Ectodermal cell (in vitro differentiated cells): ENCODE results near the gene CLIC4.
"Not testable (repeated sequence)": the region's sequence is repeated elsewhere in the genome, so short reads cannot be mapped to it uniquely, and the experiment has no call there.

Experiments used
- H3K27ac ChIP-seq: 2 replicates; pipeline ENCODE4 v1.7.0; 2013; ENCODE audit warnings: mild to moderate bottlenecking, low read depth, low read length; ENCODE audit not compliant: insufficient read depth, poor library complexity, severe bottlenecking
- H3K27me3 ChIP-seq: 2 replicates; pipeline ENCODE4 v1.7.0; 2013; ENCODE audit warnings: mild to moderate bottlenecking, low read length; ENCODE audit not compliant: insufficient read depth, control insufficient read depth, poor library complexity, severe bottlenecking
- H3K36me3 ChIP-seq: one replicate; pipeline ENCODE4 v1.7.0; 2013; ENCODE audit warnings: low read length; ENCODE audit not compliant: control insufficient read depth, insufficient read depth
- H3K4me1 ChIP-seq: one replicate; pipeline ENCODE4 v1.7.0; 2013; ENCODE audit warnings: low read length; ENCODE audit not compliant: control insufficient read depth, insufficient read depth
- H3K4me3 ChIP-seq: 2 replicates; pipeline ENCODE4 v1.7.0; 2013; ENCODE audit warnings: low read depth, low read length, control low read depth; ENCODE audit not compliant: insufficient read depth
- H3K9me3 ChIP-seq: 2 replicates; pipeline ENCODE4 v1.7.0; 2013; ENCODE audit warnings: mild to moderate bottlenecking, low read length, moderate library complexity; ENCODE audit not compliant: control insufficient read depth
- WGBS, 2 experiments: methylation state at CpG; one replicate each; pipeline ENCODE4 v1.1.7; 2013; ENCODE audit warnings: missing lambda C conversion rate in 2 of 2; 5-methylcytosine and 5-hydroxymethylcytosine counted together

Gene CLIC4

DNA sequence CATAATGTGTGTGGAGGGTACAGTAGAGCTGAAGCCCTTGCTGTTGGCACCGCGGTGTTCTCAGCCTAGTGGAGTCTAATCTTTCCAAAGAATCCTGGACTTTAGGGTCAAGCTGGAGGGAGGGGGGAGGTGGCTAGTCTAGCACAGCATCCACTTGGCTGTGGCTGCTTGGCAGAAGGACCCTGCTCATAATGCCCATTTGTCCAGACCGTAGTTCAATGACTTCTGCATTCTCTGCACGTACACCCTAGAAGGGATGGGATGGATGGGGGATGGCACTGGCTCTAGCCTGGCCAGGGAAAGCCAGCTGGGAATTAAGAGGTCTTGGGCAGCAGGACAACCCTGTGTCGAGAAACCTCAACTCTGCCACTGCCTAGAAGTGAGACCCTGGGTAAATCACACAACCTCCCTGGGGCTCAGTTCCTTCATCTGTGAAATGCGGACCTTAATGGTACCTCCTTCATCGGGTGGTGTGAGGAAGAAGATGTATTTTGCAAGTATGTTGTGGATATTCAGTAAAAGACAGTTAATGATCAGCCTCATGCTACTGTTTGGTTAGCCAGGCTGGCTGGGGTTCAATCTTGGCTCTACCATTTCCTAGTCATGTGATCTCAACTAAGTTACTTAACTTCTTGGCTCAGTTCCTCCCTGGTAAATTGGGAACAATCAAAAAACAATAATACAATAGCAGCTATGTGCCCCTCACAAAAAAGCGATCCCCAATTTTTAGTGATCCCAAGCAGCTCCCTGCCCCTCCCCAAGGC lies 27.2 kb upstream of the CLIC4 start:
- no peaks in the 10 kb centered on the region for H3K27me3 ChIP-seq
- no peak overlapping the region for H3K27ac ChIP-seq
- H3K4me3 ChIP-seq, result no peak overlapping the region
- 94 to 97% methylated on average over 8 of the region's 8 CpGs for WGBS, 2 experiments
- no peaks in the 10 kb centered on the region for H3K4me1 ChIP-seq
- no peaks in the 10 kb centered on the region for H3K9me3 ChIP-seq
- no peaks in the 10 kb centered on the region for H3K36me3 ChIP-seq

- no peaks in the 10 kb centered on the region for H3K36me3 ChIP-seq
- no peaks in the 10 kb centered on the region for H3K9me3 ChIP-seq
- 91 to 96% methylated on average over 12 of the region's 12 CpGs for WGBS, 2 experiments
- H3K27ac ChIP-seq, result no peak overlapping the region
- no peaks in the 10 kb centered on the region for H3K27me3 ChIP-seq
- peaks cover 11% of the 10 kb centered on the region for H3K4me1 ChIP-seq
- H3K4me3 ChIP-seq, result no peak overlapping the region
These were observed 25.1 kb upstream of the CLIC4 start for GRCh38 chr1:24720152-24720551.

DNA sequence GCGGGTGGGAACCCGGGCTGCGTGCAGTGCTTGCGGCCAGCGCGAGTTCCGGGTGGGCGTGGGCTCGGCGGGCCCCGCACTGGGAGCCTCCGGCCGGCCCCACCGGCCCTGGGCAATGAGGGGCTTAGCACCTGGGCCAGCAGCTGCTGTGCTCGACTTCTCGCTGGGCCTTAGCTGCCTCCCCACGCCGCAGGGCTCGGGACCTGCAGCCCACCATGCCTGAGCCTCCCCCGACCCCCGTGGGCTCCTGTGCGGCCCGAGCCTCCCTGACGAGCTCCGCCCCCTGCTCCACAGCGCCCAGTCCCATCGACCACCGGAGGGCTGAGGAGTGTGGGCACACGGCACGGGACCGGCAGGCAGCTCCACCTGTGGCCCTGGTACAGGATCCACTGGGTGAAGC lies 23.7 kb upstream of the CLIC4 start:
- Histone ChIP-seq H3K9me3 (no peaks in the 10 kb centered on the region), H3K4me3 (no peak overlapping the region), H3K36me3 (no peaks in the 10 kb centered on the region), H3K27ac (no peak overlapping the region), H3K27me3 (no peaks in the 10 kb centered on the region), H3K4me1 (peaks cover 14% of the 10 kb centered on the region)
- WGBS, 2 experiments, result 86 to 88% methylated on average over 31 of the region's 31 CpGs

DNA sequence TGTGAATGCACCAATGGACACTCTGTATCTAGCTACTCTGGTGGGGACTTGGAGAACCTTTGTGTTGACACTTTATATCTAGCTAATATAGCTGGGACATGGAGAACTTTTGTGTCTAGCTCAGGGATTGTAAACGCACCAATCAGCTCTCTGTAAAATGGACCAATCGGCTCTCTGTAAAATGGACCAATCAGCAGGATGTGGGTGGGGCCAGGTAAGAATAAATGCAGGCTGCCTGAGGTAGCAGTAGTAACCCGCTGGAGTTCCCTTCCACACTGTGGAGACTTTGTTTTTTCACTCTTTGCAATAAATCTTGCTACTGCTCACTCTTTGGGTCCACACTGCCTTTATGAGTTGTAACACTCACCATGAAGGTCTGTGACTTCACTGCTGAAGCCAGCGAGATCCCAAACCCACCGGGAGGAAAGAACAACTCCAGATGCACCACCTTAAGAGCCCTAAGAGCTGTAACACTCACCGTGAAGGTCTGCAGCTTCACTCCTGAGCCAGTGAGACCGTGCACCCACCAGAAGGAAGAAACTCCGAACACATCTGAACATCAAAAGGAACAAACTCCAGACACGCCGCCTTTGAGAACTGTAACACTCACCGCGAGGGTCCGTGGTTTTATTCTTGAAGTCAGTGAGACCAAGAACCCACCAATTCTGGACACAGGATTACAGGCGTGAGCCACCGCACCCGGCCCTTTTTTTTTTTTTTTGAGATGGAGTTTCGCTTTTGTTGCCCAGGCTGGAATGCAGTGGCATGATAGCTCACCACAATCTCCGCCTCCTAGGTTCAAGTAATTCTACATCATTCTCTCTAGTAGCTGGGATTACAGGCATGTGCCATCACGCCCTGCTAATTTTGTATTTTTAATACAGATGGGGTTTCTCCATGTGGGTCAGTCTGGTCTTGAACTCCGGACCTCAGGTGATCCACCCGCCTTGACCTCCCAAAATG lies 22.9 kb upstream of the CLIC4 start:
- not testable (repeated sequence) for H3K36me3 ChIP-seq, H3K27ac ChIP-seq, H3K9me3 ChIP-seq, H3K27me3 ChIP-seq, H3K4me3 ChIP-seq
- WGBS, 2 experiments, result 94% methylated on average over 21 of the region's 21 CpGs
- H3K4me1 ChIP-seq, result peaks cover 14% of the 10 kb centered on the region

- Histone ChIP-seq H3K27me3 (no peaks in the 10 kb centered on the region), H3K4me1 (peaks cover 14% of the 10 kb centered on the region), H3K27ac (peak overlapping the region; percentile 1), H3K4me3 (no peak overlapping the region), H3K36me3 (no peaks in the 10 kb centered on the region), H3K9me3 (no peaks in the 10 kb centered on the region)
- 54 to 56% methylated on average over 12 to 13 of the region's 13 CpGs for whole genome bisulfite sequencing, 2 experiments
These were observed 20.7 kb upstream of the CLIC4 start for GRCh38 chr1:24724345-24725208.

DNA sequence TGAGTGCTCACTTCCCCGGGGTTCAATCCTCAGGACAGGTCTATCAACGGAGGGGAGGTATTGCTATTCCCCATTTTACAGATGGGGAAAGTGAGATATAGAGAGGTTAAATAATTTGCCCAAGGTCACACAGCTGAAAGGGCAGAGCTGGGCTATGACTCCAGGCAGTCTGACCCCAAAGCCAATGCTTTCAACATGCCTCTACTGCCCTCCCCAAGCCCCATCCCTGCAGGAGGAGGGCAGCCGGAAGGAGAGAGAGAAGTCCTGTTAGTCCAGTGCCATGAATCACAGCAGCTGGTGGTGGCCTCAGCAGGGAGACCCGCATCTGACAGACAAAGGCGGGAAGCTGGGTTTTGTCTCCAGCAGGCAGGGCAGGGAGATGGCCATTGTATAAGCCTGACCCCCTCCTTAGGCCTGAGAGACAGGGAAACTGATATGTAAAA lies 20.0 kb upstream of the CLIC4 start:
- H3K27ac ChIP-seq, result peak overlapping the region; percentile 1
- H3K9me3 ChIP-seq, result no peaks in the 10 kb centered on the region
- peaks cover 14% of the 10 kb centered on the region for H3K4me1 ChIP-seq
- H3K4me3 ChIP-seq, result no peak overlapping the region
- H3K27me3 ChIP-seq, result no peaks in the 10 kb centered on the region
- WGBS, 2 experiments, result 9 to 12% methylated on average over 5 of the region's 5 CpGs
- H3K36me3 ChIP-seq, result no peaks in the 10 kb centered on the region

DNA sequence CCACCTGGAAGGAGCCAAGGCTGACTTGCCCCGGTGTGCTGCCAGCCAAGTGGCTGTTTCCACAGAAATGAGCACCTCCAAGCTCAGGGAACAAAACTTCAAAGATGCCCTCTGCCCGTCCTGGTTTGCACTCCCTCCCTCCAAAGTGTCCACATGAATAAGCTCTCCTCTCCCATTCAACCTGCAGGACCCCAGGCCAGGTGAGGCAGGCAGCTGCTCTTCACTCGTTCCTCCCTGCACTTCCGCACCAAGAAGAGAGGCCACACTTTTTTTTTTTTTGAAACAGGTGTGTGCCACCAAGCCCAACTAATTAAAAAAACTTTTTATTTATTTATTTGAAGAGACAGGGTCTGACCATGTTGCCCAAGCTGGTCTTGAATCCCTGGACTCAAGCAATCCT lies 18.5 kb upstream of the CLIC4 start:
- H3K4me3 ChIP-seq, result no peak overlapping the region
- no peak overlapping the region for H3K27ac ChIP-seq
- H3K9me3 ChIP-seq, result no peaks in the 10 kb centered on the region
- no peaks in the 10 kb centered on the region for H3K36me3 ChIP-seq
- no peaks in the 10 kb centered on the region for H3K27me3 ChIP-seq
- 86 to 92% methylated on average over 4 of the region's 4 CpGs for WGBS, 2 experiments
- H3K4me1 ChIP-seq, result peaks cover 19% of the 10 kb centered on the region

GRCh38 chr1:24727501-24728216 lies 17.6 kb upstream of the CLIC4 start:
- Histone ChIP-seq H3K9me3 (no peaks in the 10 kb centered on the region), H3K4me1 (peaks cover 19% of the 10 kb centered on the region), H3K36me3 (no peaks in the 10 kb centered on the region), H3K27me3 (no peaks in the 10 kb centered on the region), H3K27ac (no peak overlapping the region), H3K4me3 (no peak overlapping the region)
- 84 to 88% methylated on average over 9 of the region's 9 CpGs for WGBS, 2 experiments

DNA sequence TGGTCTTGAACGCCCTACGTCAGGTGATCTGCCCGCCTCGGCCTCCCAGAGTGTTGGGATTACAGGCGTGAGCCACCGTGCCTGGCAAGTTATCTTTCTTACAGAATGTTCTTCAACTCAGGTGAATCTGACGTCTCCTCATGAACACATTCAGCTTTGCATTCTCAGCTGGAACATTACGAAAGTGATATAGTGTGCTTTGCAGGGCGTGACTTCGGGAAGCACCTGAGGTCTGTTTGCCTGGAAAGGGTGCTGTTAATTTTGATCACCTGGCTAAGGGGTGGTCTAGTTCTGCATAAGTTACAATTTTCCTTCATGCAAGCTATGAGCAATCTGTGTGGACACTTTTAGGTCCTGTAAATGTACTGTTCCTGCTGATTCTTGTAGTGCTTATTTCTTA lies 16.3 kb upstream of the CLIC4 start:
- WGBS, 2 experiments, result 93 to 96% methylated on average over 10 of the region's 10 CpGs
- Histone ChIP-seq H3K27ac (no peak overlapping the region), H3K4me3 (no peak overlapping the region), H3K4me1 (peaks cover 19% of the 10 kb centered on the region), H3K36me3 (no peaks in the 10 kb centered on the region), H3K27me3 (no peaks in the 10 kb centered on the region), H3K9me3 (no peaks in the 10 kb centered on the region)
